Transverse colon (tissue), 4 donors: Measurements from ENCODE around the gene ENOX1. TPM values are rescaled to one million over a fixed set of nuclear protein-coding genes. Genes with fewer than 3 reads are reported as not detected.

Experiments
- DNase-seq: peaks from one replicate; pipeline ENCODE4 v3.0.0-alpha.2; 2019
- H3K27ac ChIP-seq, 4 donors: fragments of 200-600 bp; sonication (generic); 2 replicates each; pipeline ENCODE4 v1.5.1; 2016 to 2018; ENCODE audit warnings: inconsistent platforms in 4 of 4
- H3K27me3 ChIP-seq: fragments of 200-600 bp; sonication (generic); 2 replicates; pipeline ENCODE4 v1.5.1; 2017; ENCODE audit warnings: inconsistent platforms
- H3K36me3 ChIP-seq, 4 donors: fragments of 200-600 bp; sonication (generic); 2 replicates each; pipeline ENCODE4 v1.5.1; 2017 to 2019; ENCODE audit warnings: inconsistent platforms in 4 of 4
- H3K4me1 ChIP-seq, 4 donors: fragments of 200-600 bp; sonication (generic); 2 replicates each; pipeline ENCODE4 v1.5.1; 2017 to 2020; ENCODE audit warnings: inconsistent platforms in 4 of 4
- H3K4me3 ChIP-seq, 4 donors: fragments of 200-600 bp; sonication (generic); 1 replicate in 1 of 4; 2 replicates in 3 of 4; pipeline versions ENCODE4 v1.5.1 to v1.6.1; 2017 to 2019; ENCODE audit warnings: inconsistent platforms in 4 of 4
- H3K9me3 ChIP-seq, 2 donors: fragments of 200-600 bp; sonication (generic); 2 replicates each; pipeline ENCODE4 v1.5.1; 2017 to 2019; ENCODE audit warnings: inconsistent platforms in 2 of 2
- EP300 ChIP-seq: sonication (generic); formaldehyde crosslinking; IDR thresholded peaks from one replicate; pipeline ENCODE4 v1.6.1; 2017; ENCODE audit warnings: antibody characterized with exemption, low read depth
- POLR2A ChIP-seq: fragments of 450-650 bp; IDR thresholded peaks from one replicate; pipeline ENCODE4 v1.6.1; 2016; ENCODE audit warnings: antibody characterized with exemption, mild to moderate bottlenecking, moderate library complexity
- POLR2AphosphoS5 ChIP-seq, 3 donors: sonication (generic); formaldehyde crosslinking; IDR thresholded peaks; one replicate each; pipeline ENCODE4 v1.6.1; 2016; ENCODE audit warnings: antibody characterized with exemption in 3 of 3
- WGBS, 2 donors: methylation state at CpG; one replicate each; pipeline ENCODE4 v1.1.5; 2018; ENCODE audit warnings: low coverage in 1 of 2; 5-methylcytosine and 5-hydroxymethylcytosine counted together
- in situ Hi-C, 4 donors: fragments of 200-750 bp; cut with MboI; loops; one replicate each; pipeline versions ENCODE4 v1.15.0 to v1.15.1; 2017; ENCODE audit warnings: low sequenced_read_pairs in 3 of 4, low pct_ligation_motif_present in 1 of 4, low pct_unique_long_range_greater_than_20kb in 1 of 4
- intact Hi-C: fragments of 100-400 bp; cut with DNase I; formaldehyde crosslinking; loops from one replicate; pipeline ENCODE4 v1.15.1; 2023; ENCODE audit warnings: low total_unique reads
- total RNA-seq, 4 donors: library from RNA; depleted of rRNA; stranded (reverse); fragments of >200 nt; gene quantifications; one replicate each; pipeline ENCODE4 v1.1.0, GENCODE V29; 2016
- TF ChIP-seq, protein P1 (sequence below), 5 experiments: fragments of 200-600 bp in 3 of 5; fragments of 450-650 bp in 2 of 5; sonication (generic) in 3 of 5; IDR thresholded peaks; 1 replicate in 2 of 5; 2 replicates in 3 of 5; pipeline ENCODE4 v1.5.1; 2016 to 2017; ENCODE audit warnings: antibody characterized with exemption in 5 of 5, inconsistent platforms in 3 of 5, mild to moderate bottlenecking in 2 of 5, moderate library complexity in 1 of 5

ENOX1 gene
- total RNA-seq, 4 donors from 2014 or later = 1.5 to 6.4 (median 2.2) TPM

DNA sequence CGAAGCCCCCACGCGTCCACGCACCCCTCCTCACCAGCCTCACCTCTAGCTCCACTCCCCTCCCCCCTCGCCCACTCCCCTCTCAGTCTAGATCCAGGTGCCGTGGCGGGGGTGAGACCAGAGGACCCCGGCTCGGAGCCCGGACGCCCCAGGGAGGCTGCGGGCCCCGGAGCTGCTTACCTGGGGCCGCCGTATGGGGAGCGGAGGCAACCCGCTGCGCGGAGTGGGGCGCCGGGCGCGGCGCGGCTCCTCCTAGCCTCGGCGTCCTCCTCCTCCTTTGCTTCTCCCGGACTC, 353 bp downstream of the ENOX1 start:
- in situ Hi-C loops = loop anchor here (25.0 kb wide), 1 partner anchor 699 kb away; no protein-coding TSS in a partner anchor
- Histone ChIP-seq H3K27me3 (peaks cover 41% of the 10 kb centered on the region), H3K36me3 (no peaks in the 10 kb centered on the region), H3K27ac (peak overlapping the region; percentile 80 to 92 (median 85)), H3K4me1 (peaks cover 0 to 29% (median 21%) of the 10 kb centered on the region in 4 donors), H3K4me3 (peak overlapping the region; percentile 49 to 81 (median 64)), H3K9me3 (no peaks in the 10 kb centered on the region)
- 2% methylated on average over 23 of the region's 28 CpGs; no CpG with 5 or more reads in 1 of the 2 donors for WGBS, 2 donors
- no peak for DNase-seq
- intact Hi-C loops = no loop called here
- no peak for TF ChIP-seq POLR2A
- no peak for TF ChIP-seq EP300
- no peak for TF ChIP-seq POLR2AphosphoS5 (IDR thresholded peaks at IDR 0.05)
- TF ChIP-seq, protein P1, sequence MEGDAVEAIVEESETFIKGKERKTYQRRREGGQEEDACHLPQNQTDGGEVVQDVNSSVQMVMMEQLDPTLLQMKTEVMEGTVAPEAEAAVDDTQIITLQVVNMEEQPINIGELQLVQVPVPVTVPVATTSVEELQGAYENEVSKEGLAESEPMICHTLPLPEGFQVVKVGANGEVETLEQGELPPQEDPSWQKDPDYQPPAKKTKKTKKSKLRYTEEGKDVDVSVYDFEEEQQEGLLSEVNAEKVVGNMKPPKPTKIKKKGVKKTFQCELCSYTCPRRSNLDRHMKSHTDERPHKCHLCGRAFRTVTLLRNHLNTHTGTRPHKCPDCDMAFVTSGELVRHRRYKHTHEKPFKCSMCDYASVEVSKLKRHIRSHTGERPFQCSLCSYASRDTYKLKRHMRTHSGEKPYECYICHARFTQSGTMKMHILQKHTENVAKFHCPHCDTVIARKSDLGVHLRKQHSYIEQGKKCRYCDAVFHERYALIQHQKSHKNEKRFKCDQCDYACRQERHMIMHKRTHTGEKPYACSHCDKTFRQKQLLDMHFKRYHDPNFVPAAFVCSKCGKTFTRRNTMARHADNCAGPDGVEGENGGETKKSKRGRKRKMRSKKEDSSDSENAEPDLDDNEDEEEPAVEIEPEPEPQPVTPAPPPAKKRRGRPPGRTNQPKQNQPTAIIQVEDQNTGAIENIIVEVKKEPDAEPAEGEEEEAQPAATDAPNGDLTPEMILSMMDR (IDR thresholded peaks at IDR 0.05) = no peak

DNA sequence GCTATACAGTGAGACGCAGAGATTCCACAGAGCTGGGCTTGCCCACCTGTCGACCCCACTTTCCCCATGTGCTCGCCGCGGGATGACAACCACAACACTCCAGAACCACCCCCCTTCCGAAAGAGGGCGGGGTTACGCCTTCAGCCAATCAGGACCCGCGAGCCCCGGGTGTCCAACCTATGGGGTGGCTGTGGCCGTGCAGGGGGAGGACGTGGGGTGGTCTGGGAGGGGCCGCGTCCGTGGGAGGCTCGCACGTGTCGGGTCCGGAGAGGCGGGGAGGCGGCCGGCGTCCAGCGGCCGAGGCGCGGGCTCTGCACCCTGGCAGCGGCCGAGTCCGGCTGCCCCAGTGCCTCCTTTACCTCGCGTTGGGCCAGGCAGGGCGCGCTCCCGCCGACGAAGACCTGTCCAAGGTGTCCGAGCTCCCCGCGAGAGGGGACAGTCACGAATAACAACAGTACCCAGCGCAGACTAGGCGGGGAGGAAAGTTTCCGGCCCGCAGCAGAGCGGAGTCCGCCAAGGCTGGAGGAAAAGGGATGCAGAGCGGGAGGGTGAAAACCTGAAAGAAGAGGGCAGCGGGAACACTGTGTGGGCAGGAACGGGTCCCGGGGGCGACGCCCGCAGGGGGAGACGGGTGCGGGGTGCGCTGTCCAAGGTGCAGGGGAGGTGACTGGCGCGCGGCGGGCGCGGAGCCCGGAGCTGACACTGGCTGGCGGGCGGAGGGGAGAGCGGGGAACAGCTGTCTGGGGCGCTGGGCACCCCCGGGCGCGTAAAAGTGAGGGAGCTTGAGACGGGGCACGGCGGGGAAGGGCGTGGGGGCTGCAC, 911 bp downstream of the ENOX1 start:
- no peaks in the 10 kb centered on the region for H3K9me3 ChIP-seq
- 2 to 3% methylated on average over 10 to 74 of the region's 76 CpGs for whole genome bisulfite sequencing, 2 donors
- in situ Hi-C loops (loop anchor here (25.0 kb wide), 1 partner anchor 699 kb away; no protein-coding TSS in a partner anchor), intact Hi-C loops (no loop called here)
- H3K4me3 ChIP-seq = peak overlapping the region; percentile 49 to 81 (median 64)
- TF ChIP-seq POLR2AphosphoS5 (IDR thresholded peaks at IDR 0.05) (no peak), EP300 (no peak), POLR2A (no peak)
- TF ChIP-seq, protein P1 (IDR thresholded peaks at IDR 0.05) = no peak
- peak; percentile 69 for DNase-seq
- H3K4me1 ChIP-seq = peaks cover 0 to 29% (median 21%) of the 10 kb centered on the region in 4 donors
- H3K27me3 ChIP-seq = peaks cover 41% of the 10 kb centered on the region
- H3K36me3 ChIP-seq = no peaks in the 10 kb centered on the region
- H3K27ac ChIP-seq = peak overlapping the region; percentile 80 to 92 (median 85)

DNA sequence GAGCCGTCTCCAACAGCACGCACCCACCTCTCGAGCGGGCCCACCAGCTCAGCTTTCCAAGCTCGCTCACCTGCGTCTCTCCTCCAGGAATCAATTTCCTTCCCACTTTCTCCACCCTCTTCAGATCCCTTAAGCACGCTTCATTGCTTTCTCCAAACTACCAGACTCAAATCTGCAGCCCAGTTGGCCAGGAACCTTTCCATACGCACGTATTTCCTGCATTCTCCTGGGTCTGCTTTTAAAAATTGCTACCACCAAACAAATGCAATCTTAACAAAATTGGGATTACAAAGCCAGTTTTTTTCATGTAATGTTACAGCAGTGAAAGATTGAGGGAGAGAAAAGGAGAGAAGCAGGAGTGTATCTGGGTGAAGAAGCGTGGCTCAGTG, 1.5 kb downstream of the ENOX1 start:
- 44 to 51% methylated on average over 7 to 10 of the region's 10 CpGs for WGBS, 2 donors
- peaks cover 0 to 29% (median 21%) of the 10 kb centered on the region in 4 donors for H3K4me1 ChIP-seq
- peak overlapping the region; percentile 80 to 92 (median 85) for H3K27ac ChIP-seq
- no peaks in the 10 kb centered on the region for H3K36me3 ChIP-seq
- no peak for DNase-seq
- H3K9me3 ChIP-seq = no peaks in the 10 kb centered on the region
- H3K4me3 ChIP-seq = peak overlapping the region in 3 of 4 donors; percentile 49 to 81 (median 56)
- in situ Hi-C loops = loop anchor here (25.0 kb wide), 1 partner anchor 698 kb away; no protein-coding TSS in a partner anchor
- peaks cover 41% of the 10 kb centered on the region for H3K27me3 ChIP-seq
- intact Hi-C loops = no loop called here
- no peak for TF ChIP-seq POLR2A
- TF ChIP-seq POLR2AphosphoS5 (IDR thresholded peaks at IDR 0.05) = no peak

GRCh38 chr13:43784496-43784895, 2.3 kb downstream of the ENOX1 start:
- Histone ChIP-seq H3K36me3 (no peaks in the 10 kb centered on the region), H3K4me3 (peak overlapping the region in 1 of 4 donors; percentile 81), H3K9me3 (no peaks in the 10 kb centered on the region), H3K27me3 (peaks cover 38% of the 10 kb centered on the region), H3K4me1 (peaks cover 0 to 29% (median 21%) of the 10 kb centered on the region in 4 donors), H3K27ac (peak overlapping the region; percentile 16 to 92 (median 85))
- DNase-seq = no peak
- 65 to 90% methylated on average over 1 of the region's 1 CpG for WGBS, 2 donors
- in situ Hi-C loops (loop anchor here (25.0 kb wide), 1 partner anchor 697 kb away; no protein-coding TSS in a partner anchor), intact Hi-C loops (no loop called here)
- TF ChIP-seq POLR2A = no peak
- TF ChIP-seq EP300 = no peak
- TF ChIP-seq, protein P1 (IDR thresholded peaks at IDR 0.05) = no peak
- TF ChIP-seq POLR2AphosphoS5 (IDR thresholded peaks at IDR 0.05) = no peak
